Effector memory CD4-positive, alpha-beta T cell (primary cell): Measurements from ENCODE around the gene CCDC154.
A peak's percentile ranks its signal among the peaks of the same experiment; 100 is the strongest.
"Not testable (repeated sequence)": the region's sequence is repeated elsewhere in the genome, so short reads cannot be mapped to it uniquely, and the experiment has no call there.

ENCODE experiments used
- DNase-seq, 3 donors: peaks; one replicate each; pipeline ENCODE4 v3.0.0-alpha.2; 2020
- H3K27ac ChIP-seq: 2 replicates; pipeline ENCODE4 v1.7.0; 2013; ENCODE audit warnings: mild to moderate bottlenecking, low read length, moderate library complexity; ENCODE audit not compliant: insufficient read depth, poor library complexity, severe bottlenecking
- H3K27me3 ChIP-seq: replicated peaks from 2 replicates; pipeline ENCODE4 v1.7.0; 2013; ENCODE audit warnings: mild to moderate bottlenecking, low read length; ENCODE audit not compliant: insufficient read depth, control insufficient read depth, poor library complexity, severe bottlenecking
- H3K36me3 ChIP-seq: 2 replicates; pipeline ENCODE4 v1.7.0; 2013; ENCODE audit warnings: mild to moderate bottlenecking, low read length, moderate library complexity; ENCODE audit not compliant: control insufficient read depth, insufficient read depth
- H3K4me1 ChIP-seq: 2 replicates; pipeline ENCODE4 v1.7.0; 2013; ENCODE audit warnings: low read length, mild to moderate bottlenecking; ENCODE audit not compliant: control insufficient read depth, insufficient read depth, poor library complexity, severe bottlenecking
- H3K4me3 ChIP-seq: 2 replicates; pipeline ENCODE4 v1.7.0; 2013; ENCODE audit warnings: low read length, low read depth, mild to moderate bottlenecking; ENCODE audit not compliant: insufficient read depth, poor library complexity, severe bottlenecking
- H3K9me3 ChIP-seq: 2 replicates; pipeline ENCODE4 v1.7.0; 2013; ENCODE audit warnings: mild to moderate bottlenecking, low read length, moderate library complexity; ENCODE audit not compliant: control insufficient read depth

Gene CCDC154

GRCh38 chr16:1486551-1487390 lies 42.4 kb upstream of the CCDC154 start:
- no peaks in the 10 kb centered on the region for H3K36me3 ChIP-seq
- no peak overlapping the region for H3K4me3 ChIP-seq
- no peaks in the 10 kb centered on the region for H3K4me1 ChIP-seq
- H3K27ac ChIP-seq, result no peak overlapping the region
- no peaks in the 10 kb centered on the region for H3K27me3 ChIP-seq
- no peaks in the 10 kb centered on the region for H3K9me3 ChIP-seq
- DNase-seq, result no peak

- DNase-seq, result no peak
- Histone ChIP-seq H3K27ac (no peak overlapping the region), H3K9me3 (no peaks in the 10 kb centered on the region), H3K4me3 (no peak overlapping the region), H3K27me3 (no peaks in the 10 kb centered on the region), H3K36me3 (no peaks in the 10 kb centered on the region), H3K4me1 (no peaks in the 10 kb centered on the region)
These were observed 41.6 kb upstream of the CCDC154 start for GRCh38 chr16:1485847-1486496.

GRCh38 chr16:1481906-1482835 lies 37.8 kb upstream of the CCDC154 start:
- Histone ChIP-seq H3K4me1 (no peaks in the 10 kb centered on the region), H3K27ac (no peak overlapping the region), H3K4me3 (no peak overlapping the region), H3K36me3 (no peaks in the 10 kb centered on the region), H3K9me3 (no peaks in the 10 kb centered on the region), H3K27me3 (no peaks in the 10 kb centered on the region)
- DNase-seq, result no peak

DNA sequence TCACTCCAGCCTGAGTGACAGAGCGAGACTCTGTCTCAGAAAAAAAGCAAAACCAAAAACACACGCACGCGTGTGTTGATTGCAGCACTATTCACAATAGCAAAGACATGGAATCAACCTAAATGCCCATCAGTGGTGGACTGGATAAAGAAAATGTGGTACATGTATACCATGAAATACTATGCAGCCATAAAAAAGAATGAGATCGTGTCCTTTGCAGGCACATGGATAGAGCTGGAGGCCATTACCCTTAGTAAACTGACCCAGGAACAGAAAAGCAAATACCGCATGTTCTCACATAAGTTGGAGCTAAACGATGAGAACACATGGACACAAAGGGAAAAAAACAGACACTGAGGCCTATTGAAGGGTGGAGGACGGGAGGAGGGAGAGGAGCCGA lies 34.6 kb upstream of the CCDC154 start:
- DNase-seq, H3K4me3 ChIP-seq, H3K36me3 ChIP-seq, H3K27me3 ChIP-seq, H3K27ac ChIP-seq, H3K9me3 ChIP-seq: not testable (repeated sequence)
- peaks cover 10% of the 10 kb centered on the region for H3K4me1 ChIP-seq

DNA sequence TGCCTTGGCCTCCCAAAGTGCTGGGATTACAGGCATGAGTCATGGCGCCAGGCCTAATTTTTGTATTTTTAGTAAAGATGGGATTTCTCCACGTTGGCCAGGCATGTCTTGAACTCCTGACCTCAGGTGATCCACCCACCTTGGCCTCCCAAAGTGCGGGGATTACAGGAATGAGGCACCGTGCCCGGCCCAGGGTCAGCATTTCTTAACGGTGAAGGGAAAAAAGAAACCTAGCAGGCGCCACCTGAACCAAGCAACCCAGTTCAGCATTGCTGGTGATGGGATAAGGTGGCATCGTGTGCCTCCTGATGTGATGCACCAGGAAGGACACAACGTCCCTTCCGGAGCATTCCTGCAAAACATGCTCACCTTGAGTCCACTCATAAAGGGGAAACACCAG lies 32.7 kb upstream of the CCDC154 start:
- Histone ChIP-seq H3K27me3 (no peaks in the 10 kb centered on the region), H3K27ac (no peak overlapping the region), H3K9me3 (no peaks in the 10 kb centered on the region), H3K36me3 (no peaks in the 10 kb centered on the region), H3K4me3 (no peak overlapping the region), H3K4me1 (peaks cover 10% of the 10 kb centered on the region)
- DNase-seq, result no peak

GRCh38 chr16:1475552-1476114 lies 31.3 kb upstream of the CCDC154 start:
- Histone ChIP-seq H3K4me3 (peak overlapping the region; percentile 84), H3K4me1 (peaks cover 10% of the 10 kb centered on the region), H3K27me3 (no peaks in the 10 kb centered on the region), H3K36me3 (no peaks in the 10 kb centered on the region), H3K9me3 (no peaks in the 10 kb centered on the region), H3K27ac (peak overlapping the region; percentile 96)
- DNase-seq, result no peak

- H3K36me3 ChIP-seq, result no peaks in the 10 kb centered on the region
- DNase-seq, result peak; percentile 76 to 83 (median 77)
- peaks cover 10% of the 10 kb centered on the region for H3K4me1 ChIP-seq
These were observed 30.6 kb upstream of the CCDC154 start, which contains the start of gene CLCN7 for GRCh38 chr16:1474796-1475551. Gene CLCN7 (minus strand): TSS chr16:1475028. CDS start chr16:1474974, 54 bp downstream.

DNA sequence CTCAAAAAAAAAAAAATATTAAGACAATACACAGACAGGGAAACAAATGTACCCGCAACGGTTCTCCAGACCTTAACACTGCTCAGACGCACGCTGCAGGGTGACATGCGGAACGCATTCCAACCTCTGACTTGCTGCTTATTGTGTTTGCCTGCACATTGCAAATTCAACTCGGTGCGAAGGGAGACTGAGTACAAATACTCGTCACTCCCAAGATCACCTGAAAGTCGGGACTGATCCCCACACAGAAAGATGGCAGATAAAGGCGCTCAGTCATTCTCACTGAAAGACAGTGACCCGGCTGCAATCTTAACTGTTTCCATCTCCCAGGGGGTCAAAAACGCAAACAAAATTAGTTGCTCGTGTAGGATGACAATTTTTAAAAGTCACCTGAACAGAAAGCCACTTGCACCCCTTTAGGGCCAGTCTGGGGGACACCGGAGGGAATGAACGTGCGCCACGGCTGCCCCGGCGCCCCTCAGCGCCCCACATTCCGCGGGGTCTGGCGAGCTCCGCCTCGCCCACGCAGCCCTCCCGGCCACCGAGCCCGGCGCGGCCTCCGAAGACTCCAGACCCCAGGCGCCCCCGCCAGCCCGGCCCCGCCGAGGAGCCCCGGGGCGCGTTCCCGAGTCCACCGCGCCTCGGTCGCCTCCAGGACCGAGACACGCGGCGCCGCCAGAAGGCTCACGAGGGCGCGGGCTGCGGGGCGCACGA lies 29.9 kb upstream of the CCDC154 start:
- peak overlapping the region; percentile 84 for H3K4me3 ChIP-seq
- no peaks in the 10 kb centered on the region for H3K9me3 ChIP-seq
- peaks cover 10% of the 10 kb centered on the region for H3K4me1 ChIP-seq
- no peaks in the 10 kb centered on the region for H3K27me3 ChIP-seq
- H3K36me3 ChIP-seq, result no peaks in the 10 kb centered on the region
- H3K27ac ChIP-seq, result peak overlapping the region; percentile 96
- DNase-seq, result no peak

More at GRCh38 chr16:1474796-1475551, 30.6 kb upstream of the CCDC154 start, which contains the start of gene CLCN7:
- Histone ChIP-seq H3K4me3 (peak within 1 kb of the TSS; percentile 84), H3K27ac (peak within 1 kb of the TSS; percentile 96), H3K27me3 (no peaks in the 10 kb centered on the region), H3K9me3 (no peaks in the 10 kb centered on the region)
